Thyroid gland (tissue), 4 donors: ENCODE results near the gene RAB35. TPM values are rescaled to one million over a fixed set of nuclear protein-coding genes. Genes with fewer than 3 reads are reported as not detected.

ENCODE experiments used
- DNase-seq, 2 donors: peaks; one replicate each; pipeline ENCODE4 v3.0.0-alpha.2; 2019
- H3K27ac ChIP-seq, 3 donors: fragments of 200-600 bp; sonication (generic); 1 replicate in 2 of 3; 2 replicates in 1 of 3; pipeline ENCODE4 v1.5.1; 2016 to 2019; ENCODE audit warnings: mild to moderate bottlenecking in 1 of 3, moderate library complexity in 1 of 3
- H3K27me3 ChIP-seq: fragments of 200-600 bp; sonication (generic); one replicate; pipeline ENCODE4 v1.5.1; 2019
- H3K36me3 ChIP-seq, 2 donors: fragments of 200-600 bp; sonication (generic); one replicate each; pipeline ENCODE4 v1.5.1; 2016 to 2019
- H3K4me1 ChIP-seq, 2 donors: fragments of 200-600 bp; sonication (generic); one replicate each; pipeline ENCODE4 v1.5.1; 2017 to 2019
- H3K4me3 ChIP-seq, 3 donors: fragments of 200-600 bp; sonication (generic); replicated peaks in 1 of 3; 1 replicate in 2 of 3; 2 replicates in 1 of 3; pipeline ENCODE4 v1.5.1; 2016; ENCODE audit warnings: mild to moderate bottlenecking in 1 of 3
- H3K9me3 ChIP-seq: fragments of 200-600 bp; sonication (generic); one replicate; pipeline ENCODE4 v1.5.1; 2017
- POLR2A ChIP-seq, 2 donors: fragments of 450-650 bp; IDR thresholded peaks; one replicate each; pipeline ENCODE4 v1.6.1; 2017; ENCODE audit warnings: antibody characterized with exemption in 2 of 2, mild to moderate bottlenecking in 2 of 2, moderate library complexity in 1 of 2
- WGBS, 2 donors: methylation state at CpG; one replicate each; pipeline ENCODE4 v1.1.5; 2017; 5-methylcytosine and 5-hydroxymethylcytosine counted together
- intact Hi-C: fragments of 100-400 bp; cut with DNase I; formaldehyde crosslinking; loops from one replicate; pipeline ENCODE4 v1.15.1; 2023
- total RNA-seq, 4 donors: library from RNA; depleted of rRNA; stranded (reverse); fragments of >200 nt; gene quantifications; one replicate each; pipeline ENCODE4 v1.2.3, GENCODE V29; 2016
- TF ChIP-seq, protein P1 (sequence below), 6 experiments: fragments of 200-600 bp in 3 of 6; fragments of 450-650 bp in 3 of 6; sonication (generic) in 3 of 6; IDR thresholded peaks; one replicate each; pipeline ENCODE4 v1.5.1; 2016 to 2019; ENCODE audit warnings: antibody characterized with exemption in 6 of 6, mild to moderate bottlenecking in 2 of 6, inconsistent platforms in 1 of 6, moderate library complexity in 1 of 6

RAB35 gene
- total RNA-seq, 4 donors from 2014 or later: 14.9 to 19.9 (median 17.4) TPM

DNA sequence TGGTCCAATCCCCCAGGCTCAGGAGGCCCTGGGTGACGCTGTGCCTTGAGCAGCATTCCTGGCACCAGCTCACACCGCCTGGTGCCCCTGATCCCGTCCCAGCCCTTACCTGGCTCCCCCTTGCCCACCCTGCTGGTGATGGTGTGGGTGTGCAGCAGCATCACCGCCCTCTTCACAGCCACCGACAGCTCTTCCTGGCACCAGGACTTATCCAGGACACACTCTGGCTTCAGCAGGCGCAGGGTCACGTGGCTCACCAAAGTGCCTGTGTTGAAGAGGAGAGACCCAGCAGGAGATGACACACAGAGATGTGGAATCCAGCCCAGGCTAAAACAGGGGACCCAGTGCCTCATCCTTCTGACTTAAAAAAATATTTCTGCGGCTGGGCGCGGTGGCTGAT is 41.8 kb upstream of the RAB35 start:
- Histone ChIP-seq H3K9me3 (no peaks in the 10 kb centered on the region), H3K27ac (no peak overlapping the region), H3K36me3 (peaks cover 94% of the 10 kb centered on the region in 2 donors), H3K4me3 (no peak overlapping the region), H3K27me3 (no peaks in the 10 kb centered on the region), H3K4me1 (no peaks in the 10 kb centered on the region)
- intact Hi-C loops: no loop called here
- 96% methylated on average over 8 to 10 of the region's 10 CpGs for WGBS, 2 donors
- DNase-seq: no peak
- TF ChIP-seq, protein P1, sequence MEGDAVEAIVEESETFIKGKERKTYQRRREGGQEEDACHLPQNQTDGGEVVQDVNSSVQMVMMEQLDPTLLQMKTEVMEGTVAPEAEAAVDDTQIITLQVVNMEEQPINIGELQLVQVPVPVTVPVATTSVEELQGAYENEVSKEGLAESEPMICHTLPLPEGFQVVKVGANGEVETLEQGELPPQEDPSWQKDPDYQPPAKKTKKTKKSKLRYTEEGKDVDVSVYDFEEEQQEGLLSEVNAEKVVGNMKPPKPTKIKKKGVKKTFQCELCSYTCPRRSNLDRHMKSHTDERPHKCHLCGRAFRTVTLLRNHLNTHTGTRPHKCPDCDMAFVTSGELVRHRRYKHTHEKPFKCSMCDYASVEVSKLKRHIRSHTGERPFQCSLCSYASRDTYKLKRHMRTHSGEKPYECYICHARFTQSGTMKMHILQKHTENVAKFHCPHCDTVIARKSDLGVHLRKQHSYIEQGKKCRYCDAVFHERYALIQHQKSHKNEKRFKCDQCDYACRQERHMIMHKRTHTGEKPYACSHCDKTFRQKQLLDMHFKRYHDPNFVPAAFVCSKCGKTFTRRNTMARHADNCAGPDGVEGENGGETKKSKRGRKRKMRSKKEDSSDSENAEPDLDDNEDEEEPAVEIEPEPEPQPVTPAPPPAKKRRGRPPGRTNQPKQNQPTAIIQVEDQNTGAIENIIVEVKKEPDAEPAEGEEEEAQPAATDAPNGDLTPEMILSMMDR (IDR thresholded peaks at IDR 0.05): no peak
- TF ChIP-seq POLR2A (IDR thresholded peaks at IDR 0.05): no peak

DNA sequence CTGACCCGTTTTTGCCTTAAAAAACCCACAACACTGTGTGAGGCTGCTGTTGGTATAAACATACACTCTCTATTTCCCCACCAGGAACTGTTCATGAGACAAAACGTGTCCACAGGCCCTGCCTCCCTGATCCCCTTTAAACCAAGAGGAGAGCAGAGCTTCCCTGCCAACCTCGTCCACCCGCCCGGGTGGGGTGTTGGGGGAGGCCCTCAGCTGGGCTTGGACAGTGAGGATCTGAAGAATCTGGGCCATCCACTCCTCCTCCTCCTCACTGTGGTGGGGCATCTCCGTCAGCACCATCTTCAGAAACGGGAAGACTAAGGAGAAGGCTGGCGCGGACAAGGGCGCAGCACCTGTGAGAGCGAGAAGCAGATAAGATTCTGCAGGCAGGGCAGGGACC is 41.1 kb upstream of the RAB35 start:
- H3K9me3 ChIP-seq: no peaks in the 10 kb centered on the region
- WGBS, 2 donors: 92% methylated on average over 11 of the region's 11 CpGs
- DNase-seq: no peak
- intact Hi-C loops: no loop called here
- TF ChIP-seq, protein P1 (IDR thresholded peaks at IDR 0.05): no peak
- TF ChIP-seq POLR2A (IDR thresholded peaks at IDR 0.05): no peak
- H3K4me3 ChIP-seq: no peak overlapping the region
- no peak overlapping the region for H3K27ac ChIP-seq
- peaks cover 93 to 94% of the 10 kb centered on the region in 2 donors for H3K36me3 ChIP-seq
- H3K4me1 ChIP-seq: no peaks in the 10 kb centered on the region
- no peaks in the 10 kb centered on the region for H3K27me3 ChIP-seq

DNA sequence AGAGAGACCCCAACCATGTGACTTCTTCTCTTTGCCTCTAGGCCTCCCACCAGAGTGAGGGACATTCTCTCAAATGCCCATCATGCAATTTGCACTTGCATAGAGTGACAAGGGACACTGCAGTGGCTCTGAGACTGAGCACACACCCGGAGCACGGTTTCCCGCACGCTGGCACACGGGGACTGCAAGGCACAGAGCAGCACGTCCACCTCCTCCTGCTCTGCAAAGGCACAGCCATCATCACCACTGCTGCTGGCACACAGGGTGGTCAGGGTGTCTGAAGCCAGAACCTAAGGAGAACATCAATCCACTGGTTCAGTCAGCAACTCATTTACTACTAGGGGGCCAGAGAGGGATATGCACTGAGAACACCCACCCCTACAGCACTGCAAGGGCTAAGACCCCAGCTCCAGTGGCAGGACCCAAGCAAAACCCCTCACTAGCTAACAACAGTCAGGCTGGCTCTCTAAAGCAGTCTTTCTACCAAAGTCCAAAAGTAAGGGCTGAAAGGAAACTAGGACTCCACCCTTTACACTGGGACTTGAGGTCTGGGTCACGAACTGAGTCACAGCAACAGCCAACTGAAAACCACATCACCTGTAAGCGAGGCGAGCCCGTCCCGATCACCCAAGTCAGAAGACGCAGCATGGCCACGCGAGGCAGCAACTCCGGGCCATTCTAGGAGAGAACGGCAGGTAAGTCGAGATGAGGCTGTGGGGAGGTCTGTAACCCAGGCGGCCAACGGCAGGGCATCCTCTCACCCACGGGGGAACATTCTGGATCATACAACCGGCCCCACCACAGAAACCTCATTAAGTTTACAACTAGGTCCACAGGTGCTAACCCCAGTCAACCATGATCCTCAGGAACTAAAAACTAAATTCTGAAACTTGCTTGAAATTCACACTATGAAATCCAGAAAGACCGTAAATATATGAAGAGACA is 40.0 kb upstream of the RAB35 start:
- Histone ChIP-seq H3K27ac (no peak overlapping the region), H3K36me3 (peaks cover 82 to 90% of the 10 kb centered on the region in 2 donors), H3K4me3 (no peak overlapping the region), H3K27me3 (no peaks in the 10 kb centered on the region), H3K4me1 (no peaks in the 10 kb centered on the region), H3K9me3 (no peaks in the 10 kb centered on the region)
- intact Hi-C loops: no loop called here
- TF ChIP-seq, protein P1 (IDR thresholded peaks at IDR 0.05): no peak
- no peak for TF ChIP-seq POLR2A (IDR thresholded peaks at IDR 0.05)
- DNase-seq: no peak
- WGBS, 2 donors: 96% methylated on average over 19 to 22 of the region's 22 CpGs

DNA sequence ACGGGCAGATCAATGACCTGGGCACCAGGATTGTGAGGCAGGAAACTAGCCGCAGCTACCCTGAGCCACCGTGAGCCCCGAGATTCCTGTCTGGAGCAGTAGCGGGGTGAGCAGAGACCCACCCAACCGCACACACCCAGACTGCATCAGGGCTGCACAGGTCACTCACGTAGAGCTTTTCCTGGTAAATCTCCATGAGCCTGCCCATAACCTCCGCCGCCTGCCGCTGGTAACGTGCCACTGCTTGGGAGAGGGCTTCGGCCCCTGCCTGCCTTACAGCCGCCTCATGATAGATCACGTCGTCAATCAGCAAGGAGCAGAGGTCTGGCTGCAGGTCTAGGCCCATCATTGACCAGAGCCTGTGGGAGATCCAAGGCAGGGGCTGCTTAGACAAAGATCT is 38.5 kb upstream of the RAB35 start:
- peaks cover 76 to 89% of the 10 kb centered on the region in 2 donors for H3K36me3 ChIP-seq

More for the DNA sequence above, 38.5 kb upstream of the RAB35 start:
- H3K4me3 ChIP-seq: no peak overlapping the region
- DNase-seq: no peak
- TF ChIP-seq POLR2A (IDR thresholded peaks at IDR 0.05): no peak
- TF ChIP-seq, protein P1 (IDR thresholded peaks at IDR 0.05): no peak
- H3K4me1 ChIP-seq: no peaks in the 10 kb centered on the region
- intact Hi-C loops: no loop called here
- H3K27me3 ChIP-seq: no peaks in the 10 kb centered on the region
- H3K27ac ChIP-seq: no peak overlapping the region
- WGBS, 2 donors: 92 to 95% methylated on average over 8 to 15 of the region's 15 CpGs
- no peaks in the 10 kb centered on the region for H3K9me3 ChIP-seq
